Hepatocyte (in vitro differentiated cells): ENCODE results near the gene LAMC2. TPM values are rescaled to one million over a fixed set of nuclear protein-coding genes. Genes with fewer than 3 reads are reported as not detected.

Experiments
- DNase-seq: peaks from one replicate; pipeline ENCODE4 v3.0.0-alpha.2; 2016; ENCODE audit warnings: low spot score
- H2AFZ ChIP-seq: fragments of 200-600 bp; sonication (generic); 2 replicates; pipeline ENCODE4 v1.6.0; 2016; ENCODE audit warnings: antibody characterized with exemption, mild to moderate bottlenecking
- H3K27ac ChIP-seq: fragments of 200-600 bp; sonication (generic); 2 replicates; pipeline ENCODE4 v1.5.1; 2016; ENCODE audit warnings: mild to moderate bottlenecking
- H3K27me3 ChIP-seq: fragments of 200-600 bp; sonication (generic); 2 replicates; pipeline ENCODE4 v1.6.1; 2016
- H3K36me3 ChIP-seq: fragments of 200-600 bp; sonication (generic); replicated peaks from 2 replicates; pipeline ENCODE4 v1.5.1; 2016; ENCODE audit warnings: low read depth; ENCODE audit not compliant: insufficient read depth
- H3K4me1 ChIP-seq: fragments of 200-600 bp; sonication (generic); 2 replicates; pipeline ENCODE4 v1.5.1; 2016; ENCODE audit warnings: mild to moderate bottlenecking, moderate library complexity; ENCODE audit not compliant: insufficient read depth
- H3K4me2 ChIP-seq: fragments of 200-600 bp; sonication (generic); 2 replicates; pipeline ENCODE4 v1.6.0; 2016
- H3K4me3 ChIP-seq: fragments of 200-600 bp; sonication (generic); 2 replicates; pipeline ENCODE4 v1.5.1; 2016; ENCODE audit warnings: mild to moderate bottlenecking
- H3K79me2 ChIP-seq: fragments of 200-600 bp; sonication (generic); 2 replicates; pipeline ENCODE4 v1.6.0; 2017; ENCODE audit warnings: mild to moderate bottlenecking
- H3K9me2 ChIP-seq: fragments of 200-600 bp; sonication (generic); replicated peaks from 2 replicates; pipeline ENCODE4 v1.6.0; 2017; ENCODE audit warnings: mild to moderate bottlenecking; ENCODE audit not compliant: insufficient read depth
- H3K9me3 ChIP-seq: fragments of 200-600 bp; sonication (generic); 2 replicates; pipeline ENCODE4 v1.5.1; 2016; ENCODE audit warnings: low read depth, mild to moderate bottlenecking
- H4K20me1 ChIP-seq: fragments of 200-600 bp; sonication (generic); 2 replicates; pipeline ENCODE4 v1.6.0; 2016; ENCODE audit warnings: mild to moderate bottlenecking; ENCODE audit not compliant: insufficient read depth, poor library complexity, severe bottlenecking
- CTCF ChIP-seq: fragments of 200-600 bp; sonication (generic); IDR thresholded peaks from 2 replicates; pipeline ENCODE4 v1.5.1; 2016; ENCODE audit warnings: antibody characterized with exemption, mild to moderate bottlenecking; ENCODE audit not compliant: poor library complexity
- EZH2 ChIP-seq: fragments of 200-600 bp; sonication (generic); IDR thresholded peaks from 2 replicates; pipeline ENCODE4 v1.6.1; 2016; ENCODE audit warnings: antibody characterized with exemption, mild to moderate bottlenecking, borderline replicate concordance
- EZH2phosphoT487 ChIP-seq: fragments of 200-600 bp; sonication (generic); IDR thresholded peaks from one replicate; pipeline ENCODE4 v1.6.1; 2018; ENCODE audit warnings: antibody characterized with exemption, mild to moderate bottlenecking, low read depth, moderate library complexity; ENCODE audit not compliant: unreplicated experiment, severe bottlenecking
- WGBS: methylation state at CpG from one replicate; pipeline ENCODE4 v1.1.6; 2016; ENCODE audit warnings: low lambda C conversion rate; ENCODE audit errors: missing lambda C conversion rate; 5-methylcytosine and 5-hydroxymethylcytosine counted together
- polyA plus RNA-seq: library from polyadenylated mRNA; unstranded; fragments of >200 nt; fragmentation: Nextera tagmentation; extraction: Ambion mirVana; gene quantifications from 2 replicates; pipeline ENCODE4 v1.2.1, GENCODE V29; 2016
- total RNA-seq: library from RNA; depleted of rRNA; stranded (reverse); fragments of >200 nt; gene quantifications from 2 replicates; pipeline ENCODE4 v1.2.3, GENCODE V29; 2014

Gene LAMC2
- total and polyA plus RNA-seq, 2 experiments from 2014 or later: 45.3 to 76.3 TPM

GRCh38 chr1:183143576-183144315 lies 42.3 kb upstream of the LAMC2 start:
- no peaks in the 10 kb centered on the region for H3K9me3 ChIP-seq
- H3K27ac ChIP-seq: no peak overlapping the region
- DNase-seq: no peak
- no peaks in the 10 kb centered on the region for H3K27me3 ChIP-seq
- H3K4me2 ChIP-seq: no peak overlapping the region
- 89% methylated on average over 7 of the region's 7 CpGs for WGBS
- no peaks in the 10 kb centered on the region for H3K9me2 ChIP-seq
- peaks cover 16% of the 10 kb centered on the region for H3K4me1 ChIP-seq
- H4K20me1 ChIP-seq: no peaks in the 10 kb centered on the region
- no peaks in the 10 kb centered on the region for H3K36me3 ChIP-seq
- TF ChIP-seq CTCF: no peak
- TF ChIP-seq EZH2phosphoT487: no peak
- TF ChIP-seq EZH2: no peak
- no peak overlapping the region for H2AFZ ChIP-seq
- H3K79me2 ChIP-seq: no peaks in the 10 kb centered on the region
- no peak overlapping the region for H3K4me3 ChIP-seq

GRCh38 chr1:183144752-183145151 lies 41.3 kb upstream of the LAMC2 start:
- Histone ChIP-seq H3K27ac (no peak overlapping the region), H3K9me2 (no peaks in the 10 kb centered on the region), H3K4me2 (no peak overlapping the region), H2AFZ (no peak overlapping the region), H3K4me1 (peaks cover 14% of the 10 kb centered on the region), H4K20me1 (no peaks in the 10 kb centered on the region), H3K36me3 (no peaks in the 10 kb centered on the region), H3K79me2 (no peaks in the 10 kb centered on the region), H3K4me3 (no peak overlapping the region), H3K27me3 (no peaks in the 10 kb centered on the region), H3K9me3 (no peaks in the 10 kb centered on the region)
- no peak for DNase-seq
- TF ChIP-seq CTCF (no peak), EZH2phosphoT487 (no peak), EZH2 (no peak)
- 97% methylated on average over 3 of the region's 3 CpGs for WGBS

GRCh38 chr1:183147735-183148134 lies 38.3 kb upstream of the LAMC2 start:
- Histone ChIP-seq H3K79me2 (no peaks in the 10 kb centered on the region), H2AFZ (no peak overlapping the region), H3K9me2 (no peaks in the 10 kb centered on the region), H3K36me3 (no peaks in the 10 kb centered on the region), H3K4me2 (no peak overlapping the region), H3K27me3 (no peaks in the 10 kb centered on the region), H3K4me1 (peaks cover 9% of the 10 kb centered on the region), H3K4me3 (no peak overlapping the region), H3K27ac (peak overlapping the region; percentile 82), H4K20me1 (no peaks in the 10 kb centered on the region), H3K9me3 (no peaks in the 10 kb centered on the region)
- DNase-seq: no peak
- 76% methylated on average over 2 of the region's 2 CpGs for WGBS
- TF ChIP-seq EZH2phosphoT487: no peak
- no peak for TF ChIP-seq CTCF
- no peak for TF ChIP-seq EZH2

GRCh38 chr1:183148599-183148998 lies 37.5 kb upstream of the LAMC2 start:
- Histone ChIP-seq H3K27me3 (no peaks in the 10 kb centered on the region), H3K79me2 (no peaks in the 10 kb centered on the region), H2AFZ (no peak overlapping the region), H3K36me3 (no peaks in the 10 kb centered on the region), H3K27ac (peak overlapping the region; percentile 82), H3K9me2 (no peaks in the 10 kb centered on the region), H3K4me2 (peak overlapping the region; percentile 30), H3K9me3 (no peaks in the 10 kb centered on the region), H3K4me3 (no peak overlapping the region), H3K4me1 (peaks cover 9% of the 10 kb centered on the region), H4K20me1 (no peaks in the 10 kb centered on the region)
- 23% methylated on average over 5 of the region's 5 CpGs for WGBS
- peak; percentile 22 for DNase-seq
- TF ChIP-seq EZH2phosphoT487: no peak
- no peak for TF ChIP-seq EZH2
- no peak for TF ChIP-seq CTCF
